NCI-H1048 (cell line): Measurements from ENCODE around the gene SOCS6.
"Not testable (repeated sequence)": the region's sequence is repeated elsewhere in the genome, so short reads cannot be mapped to it uniquely, and the experiment has no call there.

ENCODE experiments used
- DNase-seq: peaks from one replicate; lab custom pipeline; 2025; lab: John Stamatoyannopoulos, UW

Gene SOCS6

GRCh38 chr18:70358105-70358406 is 69.2 kb downstream of the SOCS6 start:
- DNase-seq = not testable (repeated sequence)

GRCh38 chr18:70359071-70359470 is 70.2 kb downstream of the SOCS6 start:
- no peak for DNase-seq

GRCh38 chr18:70362258-70362657 is 73.4 kb downstream of the SOCS6 start:
- DNase-seq = no peak

- DNase-seq = no peak
These were observed 75.0 kb downstream of the SOCS6 start for GRCh38 chr18:70363861-70364260.

GRCh38 chr18:70365361-70365760 is 76.5 kb downstream of the SOCS6 start:
- DNase-seq = no peak

GRCh38 chr18:70366174-70366573 is 77.3 kb downstream of the SOCS6 start:
- no peak for DNase-seq

GRCh38 chr18:70366670-70367069 is 77.8 kb downstream of the SOCS6 start:
- no peak for DNase-seq

- not testable (repeated sequence) for DNase-seq
These were observed 78.5 kb downstream of the SOCS6 start for GRCh38 chr18:70367344-70367743.

- DNase-seq = no peak
These were observed 80.1 kb downstream of the SOCS6 start for GRCh38 chr18:70368903-70369302.

- DNase-seq = no peak
These were observed 82.2 kb downstream of the SOCS6 start for GRCh38 chr18:70370762-70371733.

- no peak for DNase-seq
These were observed 83.1 kb downstream of the SOCS6 start for GRCh38 chr18:70371908-70372307.

- no peak for DNase-seq
These were observed 83.7 kb downstream of the SOCS6 start for GRCh38 chr18:70372450-70373041.

- DNase-seq = no peak
These were observed 84.2 kb downstream of the SOCS6 start for GRCh38 chr18:70373042-70373519.

GRCh38 chr18:70374154-70374553 is 85.3 kb downstream of the SOCS6 start:
- no peak for DNase-seq

- no peak for DNase-seq
These were observed 87.5 kb downstream of the SOCS6 start for GRCh38 chr18:70376137-70376913.

- DNase-seq = no peak
These were observed 88.0 kb downstream of the SOCS6 start for GRCh38 chr18:70376914-70377258.

GRCh38 chr18:70377317-70377799 is 88.5 kb downstream of the SOCS6 start:
- DNase-seq = no peak

- DNase-seq = no peak
These were observed 89.2 kb downstream of the SOCS6 start for GRCh38 chr18:70377857-70378701.
